WTC11 (cell line): ENCODE data around the gene INF2. TPM values are rescaled to one million over a fixed set of nuclear protein-coding genes. Genes with fewer than 3 reads are reported as not detected.
"Not testable (repeated sequence)": the region's sequence is repeated elsewhere in the genome, so short reads cannot be mapped to it uniquely, and the experiment has no call there.

Source experiments
- ATAC-seq: fragments of 200-7000 bp; cut with Tn5 transposase; 2 replicates; pipeline ENCODE4 v1.10.0; 2021; ENCODE audit warnings: mild to moderate bottlenecking, moderate library complexity
- CTCF ChIA-PET: fragments of 300-600 bp; sonication (Branson Sonifier 250); formaldehyde crosslinking; loops from one replicate; lab custom pipeline; 2021; ENCODE audit warnings: antibody characterized with exemption; lab: Charles Lee
- POLR2A ChIA-PET: fragments of 350-600 bp; sonication (Branson Sonifier 250); formaldehyde crosslinking; loops from one replicate; lab custom pipeline; 2021; ENCODE audit warnings: antibody characterized with exemption; lab: Charles Lee
- DNase-seq: peaks from one replicate; pipeline ENCODE4 v3.0.0; 2021; ENCODE audit warnings: low spot score
- H3K27ac Mint-ChIP-seq: 2 replicates; pipeline ENCODE4 v1.8.0; 2021; ENCODE audit warnings: mixed read lengths
- H3K27me3 Mint-ChIP-seq: 2 replicates; pipeline ENCODE4 v1.8.0; 2021; ENCODE audit warnings: low read depth, mild to moderate bottlenecking, moderate library complexity, mixed read lengths
- H3K36me3 Mint-ChIP-seq: 2 replicates; pipeline ENCODE4 v1.8.0; 2021; ENCODE audit warnings: mixed read lengths
- H3K4me1 Mint-ChIP-seq: 2 replicates; pipeline ENCODE4 v1.8.0; 2022; ENCODE audit warnings: mixed read lengths
- H3K4me3 Mint-ChIP-seq: 2 replicates; pipeline ENCODE4 v1.8.0; 2021; ENCODE audit warnings: mild to moderate bottlenecking, moderate library complexity, mixed read lengths
- H3K9me3 Mint-ChIP-seq: 2 replicates; pipeline ENCODE4 v1.8.0; 2021; ENCODE audit warnings: mixed read lengths
- CBFB ChIP-seq: sonication (generic); formaldehyde crosslinking; IDR thresholded peaks from 2 replicates; pipeline ENCODE4 v1.8.1; 2022; ENCODE audit warnings: mild to moderate bottlenecking, low read depth, missing genetic modification reagents
- CDX4 ChIP-seq: fragments of 250-450 bp; sonication (Bioruptor Pico); IDR thresholded peaks from 2 replicates; pipeline ENCODE4 v1.9.0; 2021; ENCODE audit warnings: moderate library complexity, mild to moderate bottlenecking, inconsistent platforms, borderline replicate concordance
- CTCF ChIP-seq: fragments of 200-600 bp; IDR thresholded peaks from 2 replicates; pipeline ENCODE4 v1.8.0; 2022; ENCODE audit warnings: antibody characterized with exemption
- E2F1 ChIP-seq: sonication (generic); formaldehyde crosslinking; IDR thresholded peaks from 2 replicates; pipeline ENCODE4 v1.8.0; 2022; ENCODE audit warnings: mild to moderate bottlenecking, missing genetic modification reagents
- EMX1 ChIP-seq: fragments of 250-450 bp; sonication (Bioruptor Pico); IDR thresholded peaks from 2 replicates; pipeline ENCODE4 v1.8.0; 2021; ENCODE audit warnings: mild to moderate bottlenecking
- FOXP1 ChIP-seq: sonication (generic); formaldehyde crosslinking; IDR thresholded peaks from 2 replicates; pipeline ENCODE4 v1.8.0; 2022; ENCODE audit warnings: missing genetic modification reagents, mild to moderate bottlenecking, moderate library complexity, borderline replicate concordance
- HMGA2 ChIP-seq: fragments of 250-450 bp; sonication (Bioruptor Pico); IDR thresholded peaks from 2 replicates; pipeline ENCODE4 v1.4.0; 2021; ENCODE audit warnings: mild to moderate bottlenecking, moderate library complexity
- HMGXB4 ChIP-seq: sonication (generic); formaldehyde crosslinking; IDR thresholded peaks from 2 replicates; pipeline ENCODE4 v1.8.1; 2023; ENCODE audit warnings: mild to moderate bottlenecking, moderate library complexity, missing genetic modification reagents
- TEAD1 ChIP-seq: sonication (generic); formaldehyde crosslinking; IDR thresholded peaks from 2 replicates; pipeline ENCODE4 v1.8.0; 2022; ENCODE audit warnings: mild to moderate bottlenecking, missing genetic modification reagents
- ZNF423 ChIP-seq: fragments of 250-450 bp; sonication (Bioruptor Pico); IDR thresholded peaks from 2 replicates; pipeline ENCODE4 v2.1.2; 2022; ENCODE audit warnings: mild to moderate bottlenecking, moderate library complexity
- ZNF532 ChIP-seq: fragments of 250-450 bp; sonication (Bioruptor Pico); IDR thresholded peaks from 2 replicates; pipeline ENCODE4 v1.9.0; 2021; ENCODE audit warnings: mild to moderate bottlenecking, borderline replicate concordance
- ZSCAN18 ChIP-seq: fragments of 250-450 bp; sonication (Bioruptor Pico); IDR thresholded peaks from 2 replicates; pipeline ENCODE4 v2.1.2; 2022; ENCODE audit warnings: mild to moderate bottlenecking, moderate library complexity
- total RNA-seq: library from RNA; stranded (reverse); gene quantifications from 3 replicates; pipeline ENCODE4 v1.2.3, GENCODE V29; 2021

The INF2 gene
- total RNA-seq, 1 experiment from 2014 or later: 82.4 TPM

- TF ChIP-seq HMGXB4 (CRISPR knock-in tag) (no peak), ZSCAN18 (no peak), ZNF423 (no peak), ZNF532 (no peak)
Observed at GRCh38 chr14:104725772-104726548, 36.5 kb downstream of the INF2 start (continued).

GRCh38 chr14:104726600-104727451 is 37.4 kb downstream of the INF2 start:
- Mint-ChIP-seq H3K36me3 (no peaks in the 10 kb centered on the region), H3K4me1 (peaks cover 5% of the 10 kb centered on the region), H3K27ac (no peak overlapping the region), H3K9me3 (no peaks in the 10 kb centered on the region), H3K4me3 (no peak overlapping the region), H3K27me3 (peaks cover 3% of the 10 kb centered on the region; the same call in 1 of the 2 replicates)
- ChIA-PET POLR2A (no interaction called here), CTCF (interaction anchor here (1.0 to 2.5 kb wide), 6 partner anchors 11 to 49 kb away, joined by 3 to 20 read pairs (median 6); no protein-coding TSS in a partner anchor)
- no peak for DNase-seq
- TF ChIP-seq EMX1: no peak
- TF ChIP-seq CTCF: 0 out of 2 replicates have a peak, but pooled peaks have one; percentile 4
- no peak for TF ChIP-seq FOXP1 (CRISPR knock-in tag)
- ATAC-seq: no peak

GRCh38 chr14:104728631-104729030 is 39.2 kb downstream of the INF2 start:
- no peak overlapping the region for H3K4me3 Mint-ChIP-seq
- POLR2A ChIA-PET: no interaction called here
- no peak for TF ChIP-seq CBFB
- no peak for TF ChIP-seq HMGA2 (CRISPR knock-in tag)
- no peak for TF ChIP-seq TEAD1 (CRISPR knock-in tag)
- no peak for TF ChIP-seq CDX4 (CRISPR knock-in tag)
- no peak for TF ChIP-seq E2F1 (CRISPR knock-in tag)
- TF ChIP-seq, all 79 proteins: peak for 0
- H3K4me1 Mint-ChIP-seq: peaks cover 5% of the 10 kb centered on the region
- no peak overlapping the region for H3K27ac Mint-ChIP-seq
- ATAC-seq: no peak
- CTCF ChIA-PET: interaction anchor here (0.6 to 1.8 kb wide), 3 partner anchors 8 to 651 kb away, joined by 4 to 9 read pairs (median 4); no protein-coding TSS in a partner anchor
- peaks cover 3% of the 10 kb centered on the region; the same call in 1 of the 2 replicates for H3K27me3 Mint-ChIP-seq
- H3K9me3 Mint-ChIP-seq: no peaks in the 10 kb centered on the region
- no peaks in the 10 kb centered on the region for H3K36me3 Mint-ChIP-seq
- no peak for DNase-seq

- peak overlapping the region; percentile 32; the same call in 1 of the 2 replicates for H3K27ac Mint-ChIP-seq
- H3K9me3 Mint-ChIP-seq, H3K36me3 Mint-ChIP-seq, H3K4me1 Mint-ChIP-seq, ATAC-seq, POLR2A ChIA-PET, H3K4me3 Mint-ChIP-seq, DNase-seq, H3K27me3 Mint-ChIP-seq: not testable (repeated sequence)
- CTCF ChIA-PET: interaction anchor here (1.6 to 1.8 kb wide), 2 partner anchors 8 to 39 kb away, joined by 4 to 9 read pairs; no protein-coding TSS in a partner anchor
Observed at GRCh38 chr14:104729176-104729834, 39.9 kb downstream of the INF2 start.
